Neural progenitor cell (in vitro differentiated cells): ENCODE data around the gene CD300LF. TPM values are rescaled to one million over a fixed set of nuclear protein-coding genes. Genes with fewer than 3 reads are reported as not detected.

ENCODE experiments used
- DNase-seq: peaks from one replicate; pipeline ENCODE4 v3.0.0-alpha.2; 2016; ENCODE audit warnings: low spot score
- H2AFZ ChIP-seq: fragments of 200-600 bp; sonication (generic); replicated peaks from 2 replicates; pipeline ENCODE4 v1.6.1; 2016; ENCODE audit warnings: antibody characterized with exemption
- H3F3A ChIP-seq: fragments of 200-600 bp; sonication (generic); 2 replicates; pipeline ENCODE4 v1.6.1; 2016; ENCODE audit warnings: antibody characterized with exemption, low read depth
- H3K27ac ChIP-seq: fragments of 200-600 bp; sonication (generic); 2 replicates; pipeline ENCODE4 v1.5.1; 2016; ENCODE audit warnings: mild to moderate bottlenecking
- H3K27me3 ChIP-seq: fragments of 200-600 bp; sonication (generic); 2 replicates; pipeline ENCODE4 v1.6.1; 2016; ENCODE audit warnings: mild to moderate bottlenecking, moderate library complexity
- H3K36me3 ChIP-seq: fragments of 200-600 bp; sonication (generic); 2 replicates; pipeline ENCODE4 v1.5.1; 2016
- H3K4me1 ChIP-seq: fragments of 200-600 bp; sonication (generic); 2 replicates; pipeline ENCODE4 v1.6.1; 2016; ENCODE audit warnings: mixed run types
- H3K4me2 ChIP-seq: fragments of 200-600 bp; sonication (generic); 2 replicates; pipeline ENCODE4 v1.6.1; 2016
- H3K4me3 ChIP-seq: fragments of 200-600 bp; sonication (generic); 2 replicates; pipeline ENCODE4 v1.5.1; 2016
- H3K79me2 ChIP-seq: fragments of 200-600 bp; sonication (generic); 2 replicates; pipeline ENCODE4 v1.6.1; 2016; ENCODE audit warnings: low read depth
- H3K9ac ChIP-seq: fragments of 200-600 bp; sonication (generic); 2 replicates; pipeline ENCODE4 v1.6.1; 2016
- H3K9me3 ChIP-seq: fragments of 200-600 bp; sonication (generic); 2 replicates; pipeline ENCODE4 v1.5.1; 2016; ENCODE audit warnings: low read depth
- H4K20me1 ChIP-seq: fragments of 200-600 bp; sonication (generic); 2 replicates; pipeline ENCODE4 v1.6.1; 2016; ENCODE audit warnings: low read depth
- H3K27ac Mint-ChIP-seq: 3 replicates; pipeline ENCODE4 v1.8.0; 2021; ENCODE audit warnings: mixed read lengths
- H3K27me3 Mint-ChIP-seq: 2 replicates; pipeline ENCODE4 v1.8.0; 2022; ENCODE audit warnings: low read depth, mild to moderate bottlenecking, inconsistent platforms, moderate library complexity, mixed read lengths; ENCODE audit not compliant: insufficient read depth
- H3K36me3 Mint-ChIP-seq: 3 replicates; pipeline ENCODE4 v1.8.0; 2021; ENCODE audit warnings: mixed read lengths
- H3K4me1 Mint-ChIP-seq: 3 replicates; pipeline ENCODE4 v1.8.0; 2021; ENCODE audit warnings: mixed read lengths
- H3K4me3 Mint-ChIP-seq: 3 replicates; pipeline ENCODE4 v1.8.0; 2021; ENCODE audit warnings: mild to moderate bottlenecking, moderate library complexity, mixed read lengths
- H3K9me3 Mint-ChIP-seq: 3 replicates; pipeline ENCODE4 v1.8.0; 2020; ENCODE audit warnings: mixed read lengths
- EZH2 ChIP-seq: fragments of 200-600 bp; sonication (generic); IDR thresholded peaks from 2 replicates; pipeline ENCODE4 v1.6.1; 2017; ENCODE audit warnings: antibody characterized with exemption, mild to moderate bottlenecking, moderate library complexity
- EZH2phosphoT487 ChIP-seq: fragments of 200-600 bp; sonication (generic); IDR thresholded peaks from 2 replicates; pipeline ENCODE4 v1.6.1; 2017; ENCODE audit warnings: antibody characterized with exemption
- total RNA-seq: library from RNA; depleted of rRNA; stranded (reverse); fragments of >200 nt; gene quantifications from 2 replicates; pipeline ENCODE4 v1.2.3, GENCODE V29; 2015; ENCODE audit warnings: low replicate concordance
- TF ChIP-seq, protein P1 (sequence below): fragments of 200-600 bp; sonication (generic); IDR thresholded peaks from 2 replicates; pipeline ENCODE4 v1.5.1; 2017; ENCODE audit warnings: antibody characterized with exemption, mild to moderate bottlenecking

CD300LF gene
- total RNA-seq, 1 donor from 2014 or later: not detected

DNA sequence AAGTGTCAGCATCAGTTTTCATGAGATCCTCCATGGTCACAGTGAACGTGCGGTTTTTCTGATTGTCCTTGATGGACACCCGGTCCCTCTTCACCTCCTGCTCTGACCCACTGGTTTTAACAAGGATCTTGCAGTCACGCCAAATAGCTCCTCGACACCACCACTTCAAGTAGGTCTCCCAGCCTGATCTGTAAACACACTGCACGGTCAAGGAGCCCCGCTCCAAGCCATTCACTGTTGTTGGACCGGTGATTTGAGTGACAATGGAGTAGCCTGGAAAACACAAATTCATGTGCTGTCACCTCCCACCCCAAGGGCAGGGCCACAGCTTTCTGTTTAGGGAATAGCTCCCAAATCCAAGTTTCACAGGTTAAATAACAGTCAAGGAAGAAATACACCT lies 8.2 kb downstream of the CD300LF start:
- Histone ChIP-seq H3K36me3 (no peaks in the 10 kb centered on the region), H3K9ac (no peak overlapping the region), H4K20me1 (no peaks in the 10 kb centered on the region), H3K4me1 (no peaks in the 10 kb centered on the region), H3K27ac (no peak overlapping the region), H3K4me3 (no peak overlapping the region), H3K4me2 (no peak overlapping the region), H2AFZ (no peak overlapping the region), H3F3A (no peaks in the 10 kb centered on the region), H3K9me3 (no peaks in the 10 kb centered on the region), H3K79me2 (no peaks in the 10 kb centered on the region), H3K27me3 (peaks cover 18% of the 10 kb centered on the region)
- peaks cover 5% of the 10 kb centered on the region for H3K27me3 Mint-ChIP-seq
- DNase-seq: no peak
- no peak overlapping the region for H3K4me3 Mint-ChIP-seq
- no peaks in the 10 kb centered on the region for H3K4me1 Mint-ChIP-seq
- no peak for TF ChIP-seq EZH2phosphoT487
- TF ChIP-seq EZH2: no peak
- TF ChIP-seq, protein P1, sequence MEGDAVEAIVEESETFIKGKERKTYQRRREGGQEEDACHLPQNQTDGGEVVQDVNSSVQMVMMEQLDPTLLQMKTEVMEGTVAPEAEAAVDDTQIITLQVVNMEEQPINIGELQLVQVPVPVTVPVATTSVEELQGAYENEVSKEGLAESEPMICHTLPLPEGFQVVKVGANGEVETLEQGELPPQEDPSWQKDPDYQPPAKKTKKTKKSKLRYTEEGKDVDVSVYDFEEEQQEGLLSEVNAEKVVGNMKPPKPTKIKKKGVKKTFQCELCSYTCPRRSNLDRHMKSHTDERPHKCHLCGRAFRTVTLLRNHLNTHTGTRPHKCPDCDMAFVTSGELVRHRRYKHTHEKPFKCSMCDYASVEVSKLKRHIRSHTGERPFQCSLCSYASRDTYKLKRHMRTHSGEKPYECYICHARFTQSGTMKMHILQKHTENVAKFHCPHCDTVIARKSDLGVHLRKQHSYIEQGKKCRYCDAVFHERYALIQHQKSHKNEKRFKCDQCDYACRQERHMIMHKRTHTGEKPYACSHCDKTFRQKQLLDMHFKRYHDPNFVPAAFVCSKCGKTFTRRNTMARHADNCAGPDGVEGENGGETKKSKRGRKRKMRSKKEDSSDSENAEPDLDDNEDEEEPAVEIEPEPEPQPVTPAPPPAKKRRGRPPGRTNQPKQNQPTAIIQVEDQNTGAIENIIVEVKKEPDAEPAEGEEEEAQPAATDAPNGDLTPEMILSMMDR: no peak
- no peak overlapping the region for H3K27ac Mint-ChIP-seq
- no peaks in the 10 kb centered on the region for H3K36me3 Mint-ChIP-seq
- no peaks in the 10 kb centered on the region for H3K9me3 Mint-ChIP-seq

DNA sequence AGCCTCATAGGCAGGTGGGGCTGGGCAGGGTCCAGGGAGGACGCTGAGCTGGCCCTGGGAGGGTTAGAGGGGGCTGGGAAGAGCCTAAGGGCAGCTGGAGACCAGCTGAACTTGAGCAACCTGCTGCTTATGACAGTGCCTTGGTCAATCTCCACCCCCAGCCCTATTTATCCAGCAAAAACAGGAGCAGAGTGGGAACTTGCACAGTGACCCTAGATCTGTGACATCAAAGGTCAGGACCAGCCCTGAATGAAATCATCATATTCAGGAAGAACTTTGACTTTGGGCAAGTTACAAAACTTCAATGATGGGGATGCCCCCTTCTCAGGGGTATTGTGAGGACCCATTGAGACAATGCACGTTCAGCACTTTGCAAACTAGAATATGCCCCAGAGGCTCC lies 9.4 kb downstream of the CD300LF start:
- Histone ChIP-seq H3K4me1 (no peaks in the 10 kb centered on the region), H3K4me3 (no peak overlapping the region), H3K79me2 (no peaks in the 10 kb centered on the region), H4K20me1 (no peaks in the 10 kb centered on the region), H3K36me3 (no peaks in the 10 kb centered on the region), H3K4me2 (no peak overlapping the region), H3K9ac (no peak overlapping the region), H3F3A (no peaks in the 10 kb centered on the region), H3K27ac (no peak overlapping the region), H2AFZ (no peak overlapping the region), H3K27me3 (peaks cover 18% of the 10 kb centered on the region), H3K9me3 (no peaks in the 10 kb centered on the region)
- H3K4me1 Mint-ChIP-seq: no peaks in the 10 kb centered on the region
- H3K9me3 Mint-ChIP-seq: no peaks in the 10 kb centered on the region
- DNase-seq: no peak
- no peak overlapping the region for H3K27ac Mint-ChIP-seq
- no peaks in the 10 kb centered on the region for H3K36me3 Mint-ChIP-seq
- no peak overlapping the region for H3K4me3 Mint-ChIP-seq
- TF ChIP-seq EZH2 (no peak), EZH2phosphoT487 (no peak)
- TF ChIP-seq, protein P1: no peak
- peaks cover 6% of the 10 kb centered on the region for H3K27me3 Mint-ChIP-seq

DNA sequence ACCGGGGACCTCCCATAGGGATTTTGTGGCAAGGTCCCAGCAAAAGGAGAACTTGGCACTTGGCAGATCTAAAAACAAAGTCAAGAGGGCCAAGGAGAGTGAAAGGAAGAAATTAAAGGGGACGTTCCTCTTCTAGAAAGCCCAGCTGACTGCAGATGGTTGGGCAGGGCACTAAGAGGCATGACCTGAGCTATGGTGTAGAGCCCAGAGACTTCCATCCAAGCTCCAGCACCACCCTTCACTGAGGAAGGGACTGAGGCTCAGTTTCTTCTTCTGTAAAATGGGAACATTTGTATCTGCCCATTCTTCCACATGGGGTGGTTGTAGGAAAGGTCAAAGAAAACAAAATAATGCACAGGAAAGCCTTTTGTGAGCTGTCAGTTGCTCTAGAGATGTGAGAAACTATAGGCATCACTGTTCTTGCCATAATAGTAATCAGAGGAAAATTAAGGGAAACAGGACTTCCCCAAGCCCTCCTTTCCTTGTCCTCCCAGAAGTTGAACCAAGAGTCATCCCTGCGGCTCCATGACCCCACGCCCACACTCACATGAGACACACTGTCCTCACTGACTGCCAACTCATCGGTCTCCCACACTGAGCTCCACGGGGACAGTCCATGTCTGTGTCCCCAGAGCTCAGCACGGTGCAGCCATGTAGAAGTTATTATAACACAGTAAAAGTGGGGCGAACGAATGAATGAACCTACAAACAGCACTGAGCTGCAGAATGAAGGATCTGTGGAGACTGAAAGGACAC lies 10.4 kb downstream of the CD300LF start:
- H2AFZ ChIP-seq: no peak overlapping the region
- H3K27me3 Mint-ChIP-seq: peaks cover 6% of the 10 kb centered on the region

More for the DNA sequence above, 10.4 kb downstream of the CD300LF start:
- Histone ChIP-seq H4K20me1 (no peaks in the 10 kb centered on the region), H3K27ac (no peak overlapping the region), H3K9me3 (no peaks in the 10 kb centered on the region), H3K9ac (no peak overlapping the region), H3K4me3 (no peak overlapping the region), H3F3A (no peaks in the 10 kb centered on the region), H3K27me3 (peaks cover 20% of the 10 kb centered on the region), H3K4me2 (no peak overlapping the region), H3K79me2 (no peaks in the 10 kb centered on the region), H3K36me3 (no peaks in the 10 kb centered on the region), H3K4me1 (no peaks in the 10 kb centered on the region)
- Mint-ChIP-seq H3K36me3 (no peaks in the 10 kb centered on the region), H3K27ac (no peak overlapping the region), H3K9me3 (no peaks in the 10 kb centered on the region), H3K4me3 (no peak overlapping the region), H3K4me1 (no peaks in the 10 kb centered on the region)
- DNase-seq: no peak
- TF ChIP-seq EZH2phosphoT487 (no peak), EZH2 (no peak)
- TF ChIP-seq, protein P1: no peak
